ENCODE results near the gene POLR2J2.
"Not testable (repeated sequence)": the region's sequence is repeated elsewhere in the genome, so short reads cannot be mapped to it uniquely, and the experiment has no call there.

The POLR2J2 gene

DNA sequence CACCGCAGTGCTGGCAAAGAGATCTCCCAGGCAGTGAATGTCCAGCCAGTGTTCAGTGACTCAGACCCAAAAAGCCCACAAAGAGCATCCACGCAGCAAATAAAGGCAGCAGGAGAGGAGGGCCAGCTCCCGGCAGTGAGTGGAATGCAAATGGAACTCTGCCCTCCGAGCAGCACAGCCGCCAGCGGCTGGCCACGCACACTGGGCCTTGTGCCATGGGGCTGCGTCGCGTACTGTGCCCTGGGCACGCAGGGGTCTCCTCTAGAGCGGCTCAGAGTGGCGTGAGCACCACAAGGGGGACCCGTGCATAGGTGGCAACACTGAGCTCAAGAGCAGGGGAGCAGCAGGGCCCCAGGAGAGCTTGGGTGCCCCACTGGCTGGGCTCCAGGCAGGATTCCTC, 3.9 kb downstream of the POLR2J2 start:
- H3K27ac ChIP-seq = not testable (repeated sequence)

DNA sequence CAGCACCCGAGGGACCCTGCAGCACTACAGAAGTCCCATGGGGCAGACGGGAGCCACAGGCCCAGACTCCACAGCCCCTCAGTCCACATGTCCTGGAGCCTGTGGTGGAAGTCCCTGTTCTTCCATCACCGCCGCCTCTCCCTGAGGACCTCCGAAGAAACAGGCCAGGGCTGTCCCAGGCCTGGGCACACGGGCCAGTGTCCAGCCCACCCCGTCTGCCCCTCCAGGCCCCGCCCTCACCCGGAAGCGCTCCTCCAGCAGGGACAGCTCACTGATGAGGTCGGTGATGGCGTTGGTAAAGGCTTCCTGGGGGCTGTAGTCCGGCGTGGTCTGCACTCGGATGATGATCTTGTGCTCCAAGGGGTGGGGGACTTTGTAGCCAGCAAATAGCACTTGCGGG, 4.6 kb downstream of the POLR2J2 start:
- not testable (repeated sequence) for H3K27ac ChIP-seq

DNA sequence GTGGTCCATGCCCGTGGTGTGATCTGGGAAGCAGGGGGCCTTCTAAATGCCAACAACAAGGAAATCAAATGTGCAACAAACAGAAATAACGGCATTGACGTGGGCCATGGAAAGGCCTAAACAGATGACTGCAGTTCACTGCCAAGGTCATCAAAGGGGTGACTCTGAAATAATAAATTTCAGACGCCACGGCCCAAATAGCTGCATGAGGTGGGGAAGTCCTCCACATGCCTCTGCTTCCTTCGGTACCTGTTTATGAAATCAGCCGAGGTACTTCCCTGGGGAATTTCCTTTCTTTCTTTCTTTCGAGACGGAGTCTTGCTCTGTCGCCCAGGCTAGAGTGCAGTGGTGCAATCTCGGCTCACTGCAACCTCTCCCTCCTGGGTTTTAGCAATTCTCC, 6.7 kb downstream of the POLR2J2 start:
- H3K27ac ChIP-seq = not testable (repeated sequence)

DNA sequence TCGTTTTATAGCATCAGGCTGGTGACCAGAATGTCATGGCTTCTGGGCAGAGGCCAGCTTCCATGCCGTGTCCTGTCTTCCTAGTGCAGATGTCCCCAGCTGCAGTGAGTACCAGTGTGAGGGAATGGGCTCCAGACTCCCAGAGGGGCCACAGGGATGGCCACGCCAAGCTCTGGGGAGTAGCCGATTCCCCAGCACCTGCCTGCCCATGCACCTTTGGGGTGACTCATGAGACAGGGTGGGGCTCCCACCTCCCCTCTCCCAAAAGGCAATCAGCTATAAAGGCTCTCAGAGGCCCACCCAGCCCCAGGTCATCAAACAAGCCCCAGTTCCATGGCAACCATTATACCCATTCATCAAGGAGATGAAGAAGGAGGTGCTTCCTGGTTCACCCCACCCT, 21.5 kb downstream of the POLR2J2 start, which contains the start of gene SPDYE2B:
SPDYE2B (plus strand) TSS at position 396 of the 400 bp plus-strand sequence. CDS start 2,030 bp downstream, outside the sequence.
- H3K27ac ChIP-seq = not testable (repeated sequence)

DNA sequence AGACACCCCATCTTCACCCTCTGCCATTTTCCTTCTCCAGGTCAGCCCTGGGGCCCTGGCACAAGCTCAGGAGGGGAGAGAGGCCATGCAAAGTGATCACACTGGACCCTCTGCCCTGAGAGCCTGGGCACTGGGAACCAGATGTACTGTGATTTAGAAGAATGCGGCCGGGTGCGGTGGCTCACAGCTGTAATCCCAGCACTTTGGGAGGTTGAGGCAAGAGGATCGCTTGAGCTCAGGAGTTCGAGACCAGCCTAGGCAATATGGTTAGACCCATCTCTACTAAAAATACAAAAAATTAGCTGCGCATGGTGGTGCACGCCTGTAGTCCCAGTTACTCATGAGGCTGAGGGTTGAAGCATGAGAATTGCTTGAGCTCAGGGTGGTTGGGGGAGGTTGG, 23.6 kb downstream of the POLR2J2 start:
- not testable (repeated sequence) for H3K27ac ChIP-seq

DNA sequence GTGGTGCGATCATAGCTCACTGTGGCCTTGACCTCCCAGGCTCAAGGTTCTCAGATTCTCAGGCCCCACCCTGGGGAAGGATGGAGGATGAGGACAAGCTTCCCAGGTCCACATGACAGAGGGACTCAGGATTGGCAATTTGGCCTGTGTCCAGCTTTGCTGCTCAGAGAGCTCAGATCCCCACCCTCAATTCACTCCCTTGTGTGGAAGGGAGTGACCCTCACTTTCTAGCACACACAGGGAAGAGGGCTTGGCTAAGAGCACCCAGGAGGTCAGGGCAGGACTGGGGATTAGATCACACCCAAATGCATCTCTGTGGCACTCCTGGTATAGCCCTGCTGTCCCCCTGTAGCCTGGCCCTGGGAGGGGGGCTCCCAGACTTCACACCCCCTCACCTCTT, 28.1 kb downstream of the POLR2J2 start:
- not testable (repeated sequence) for H3K27ac ChIP-seq

DNA sequence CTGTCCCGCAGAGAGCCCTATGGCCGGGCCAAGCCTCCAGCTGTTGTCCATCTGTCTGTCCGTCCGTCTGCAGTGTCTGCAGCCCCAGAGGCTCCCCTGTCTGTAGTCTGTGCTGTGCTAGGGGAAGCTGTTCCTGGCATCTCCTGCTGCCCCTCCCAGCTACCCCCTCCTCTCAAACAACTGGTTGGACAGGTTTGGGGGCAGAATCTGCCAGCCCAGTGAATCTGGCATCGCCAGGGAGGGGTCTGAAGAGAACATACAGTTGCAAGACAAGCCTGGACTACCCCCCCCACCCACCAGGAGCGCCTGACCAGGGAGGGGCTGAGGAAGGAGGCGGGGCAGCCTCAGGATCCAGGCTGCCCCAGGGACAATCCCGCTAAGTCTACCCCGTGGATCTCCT, 28.8 kb downstream of the POLR2J2 start, which contains the start of gene UPK3BL1:
UPK3BL1 (minus strand) TSS at position 101 of the 400 bp plus-strand sequence; CDS start at position 51, 50 bp downstream.
- H3K27ac ChIP-seq = not testable (repeated sequence)

DNA sequence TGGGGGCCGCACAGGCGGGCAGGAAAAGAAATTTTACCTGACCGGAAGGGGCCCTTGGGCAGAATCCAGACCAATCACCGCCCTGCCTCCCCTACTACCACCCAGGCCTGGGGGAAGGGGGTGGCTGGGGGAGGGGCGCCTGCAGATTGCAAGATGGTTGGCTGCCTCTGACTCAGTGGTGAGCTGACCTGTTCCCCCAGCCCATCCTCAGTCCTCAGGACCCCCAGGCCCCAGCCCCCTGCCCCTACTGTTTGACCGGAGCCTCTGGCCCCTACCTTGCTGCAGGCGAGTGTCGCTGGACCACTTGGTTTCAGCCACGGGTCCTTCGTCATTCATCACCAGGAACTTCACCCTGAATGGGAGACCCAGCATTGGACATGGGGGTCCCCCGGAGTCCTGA, 32.6 kb downstream of the POLR2J2 start:
- H3K27ac ChIP-seq = not testable (repeated sequence)

DNA sequence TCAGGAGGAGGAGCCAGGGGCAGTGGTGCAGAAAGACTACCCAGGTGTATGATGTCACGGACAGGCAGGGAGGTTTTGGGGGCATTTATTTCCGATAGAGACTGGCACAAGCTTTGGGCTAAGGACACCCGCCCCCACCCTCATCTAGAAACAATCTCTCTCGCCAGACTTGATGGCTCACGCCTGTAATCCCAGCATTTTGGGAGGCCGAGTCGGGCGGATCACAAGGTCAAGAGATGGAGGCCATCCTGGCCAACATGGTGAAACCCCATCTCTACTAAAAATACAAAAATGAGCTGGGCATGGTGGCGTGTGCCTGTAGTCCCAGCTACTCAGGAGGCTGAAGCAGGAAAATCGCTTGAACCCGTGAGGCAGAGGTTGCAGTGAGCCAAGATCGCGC, 34.5 kb downstream of the POLR2J2 start:
- not testable (repeated sequence) for H3K27ac ChIP-seq

DNA sequence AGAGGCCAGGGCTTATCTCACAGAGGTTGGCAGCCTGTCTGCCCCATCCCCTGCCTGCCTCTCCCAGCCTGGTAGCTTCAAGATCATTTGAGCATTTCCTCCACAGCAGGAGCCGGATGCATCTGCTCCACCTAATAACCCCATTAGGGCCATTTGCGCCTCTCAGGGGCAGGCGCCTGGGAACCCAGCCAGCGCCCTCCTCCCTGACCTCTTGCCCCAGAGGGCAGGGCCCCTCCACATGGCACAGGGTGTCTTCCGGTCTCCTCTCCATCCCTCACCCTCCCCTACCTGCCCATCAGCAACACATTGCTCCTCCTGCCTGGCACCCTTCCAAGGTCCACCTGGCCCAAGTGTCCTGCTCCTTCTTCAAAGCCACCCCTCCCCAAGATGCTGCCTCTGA, 36.1 kb downstream of the POLR2J2 start:
- H3K27ac ChIP-seq = not testable (repeated sequence)

DNA sequence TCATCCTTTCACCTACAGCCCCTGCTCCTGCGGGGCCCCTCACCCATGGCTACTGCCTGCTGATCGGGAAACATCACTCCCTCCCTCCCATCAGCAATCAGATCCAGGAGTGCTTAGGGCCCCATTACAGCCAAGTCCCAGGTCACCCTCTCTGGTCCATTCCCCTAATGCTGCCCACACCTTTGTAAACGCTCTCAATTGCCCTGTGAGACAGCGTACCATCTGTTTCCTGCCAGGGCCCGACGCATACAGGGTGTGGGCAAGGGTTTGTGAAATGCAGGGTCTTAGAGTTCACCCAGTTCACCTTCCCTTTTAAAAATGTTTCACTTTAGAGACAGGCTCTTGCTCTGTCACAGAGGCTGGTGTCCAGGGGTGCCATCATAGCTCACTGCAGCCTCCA, 37.2 kb downstream of the POLR2J2 start:
- H3K27ac ChIP-seq = not testable (repeated sequence)

DNA sequence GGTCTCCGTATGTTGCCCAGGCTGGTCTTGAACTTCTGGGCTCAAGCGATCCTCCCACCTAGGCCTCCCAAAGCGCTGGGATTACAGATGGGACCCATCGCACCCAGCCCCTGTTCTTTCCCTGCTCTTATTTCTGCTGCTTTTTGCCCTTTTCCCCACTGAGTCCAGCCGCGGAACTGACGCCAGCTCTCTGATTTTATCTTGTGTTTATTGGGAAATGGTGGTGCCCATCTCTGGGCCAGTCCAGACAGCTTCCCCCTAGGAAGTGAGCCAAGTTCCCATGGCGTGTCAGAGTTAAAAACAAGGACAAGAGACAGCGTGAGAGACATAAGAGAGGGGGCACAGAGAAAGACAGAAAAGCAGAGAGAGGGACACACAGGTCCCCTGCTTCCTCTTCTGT, 40.8 kb downstream of the POLR2J2 start:
- not testable (repeated sequence) for H3K27ac ChIP-seq

DNA sequence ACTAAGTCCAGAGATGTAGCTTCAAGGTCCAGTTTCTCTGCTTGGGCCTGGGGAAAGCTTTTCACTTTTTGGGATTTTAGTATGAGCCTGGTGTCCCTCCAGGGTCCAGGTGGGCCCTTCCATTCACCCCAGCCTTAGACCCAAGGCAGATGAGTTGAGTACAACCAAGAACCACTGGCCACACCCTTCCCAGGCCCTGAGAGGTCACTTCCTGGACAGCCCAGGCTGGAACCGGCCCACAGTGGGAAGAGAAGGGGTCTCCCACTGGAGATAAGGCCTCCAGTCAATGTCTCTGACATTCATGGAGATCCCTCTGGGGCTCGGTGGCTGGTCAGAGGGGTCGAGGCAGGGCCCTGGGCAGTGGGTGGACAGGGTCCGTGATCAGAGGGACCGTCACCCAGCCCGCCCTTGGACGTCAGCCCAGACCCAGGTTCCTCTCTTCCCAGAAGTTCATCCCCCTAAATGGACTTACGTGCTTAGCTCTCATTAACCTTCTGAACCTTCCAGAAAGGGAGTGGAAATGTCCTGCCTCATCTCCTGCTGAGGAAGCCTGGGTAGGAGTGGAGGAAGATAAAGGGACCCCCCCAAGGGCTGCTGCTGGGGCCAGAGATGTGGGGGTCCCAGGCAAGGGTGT, 44.1 kb downstream of the POLR2J2 start:
- not testable (repeated sequence) for H3K27ac ChIP-seq

DNA sequence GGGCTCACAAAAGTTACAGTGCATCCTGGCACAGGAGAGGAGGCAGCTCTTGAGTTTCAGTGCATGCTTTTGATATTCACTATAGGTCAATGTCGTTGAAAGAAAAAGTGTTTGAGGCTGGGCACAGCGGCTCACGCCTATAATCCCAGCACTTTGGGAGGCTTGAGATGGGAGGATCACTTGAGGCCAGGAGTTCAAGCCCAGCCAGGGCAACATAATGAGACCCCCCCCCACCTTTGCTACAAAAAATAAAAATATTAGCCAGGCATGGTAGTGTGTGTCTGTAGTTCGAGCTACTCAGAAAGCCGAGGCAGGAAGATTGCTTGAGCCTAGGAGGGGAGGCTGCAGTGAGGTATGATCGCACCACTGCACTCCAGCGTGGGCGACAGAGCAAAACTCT, 53.3 kb downstream of the POLR2J2 start:
- not testable (repeated sequence) for H3K27ac ChIP-seq

DNA sequence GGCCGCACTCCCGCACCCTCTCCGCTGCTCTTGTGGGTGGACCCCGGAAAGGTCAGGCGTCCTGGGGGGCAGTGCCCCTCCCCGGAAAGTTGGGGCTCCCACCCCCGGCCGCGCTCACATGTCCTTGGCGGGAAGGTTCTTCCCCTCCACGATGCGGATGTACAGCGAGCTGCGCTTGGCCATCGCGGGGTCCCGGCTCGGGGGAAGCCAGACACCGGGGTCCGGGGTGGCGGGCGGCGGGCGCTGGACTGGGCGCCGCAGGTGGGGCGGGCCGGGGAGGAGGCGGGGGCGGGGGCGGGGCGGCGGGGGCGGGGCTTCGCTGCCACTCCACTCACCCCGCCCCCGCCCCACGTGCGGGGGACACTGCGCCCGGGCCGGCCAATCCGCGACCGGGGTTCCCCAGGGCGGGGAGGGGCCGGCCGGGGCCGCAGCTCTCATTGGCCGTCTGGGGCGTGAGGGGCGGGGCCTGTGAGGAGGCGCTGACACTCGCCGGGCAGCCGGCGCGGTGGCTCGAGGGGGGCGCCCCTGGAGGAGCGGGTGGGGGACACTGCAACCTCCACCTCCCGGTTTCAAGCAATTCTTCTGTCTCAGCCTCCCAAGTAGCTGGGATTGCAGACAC, 54.8 kb downstream of the POLR2J2 start, which contains the start of gene RASA4:
RASA4 (minus strand) TSS at position 250 of the 619 bp plus-strand sequence; CDS start at position 183, 67 bp downstream.
- not testable (repeated sequence) for H3K27ac ChIP-seq

Data from C4-2B (cell line).